Gastrocnemius medialis (tissue), 4 donors: ENCODE results near the gene PSAPL1.

ENCODE experiments used
- POLR2A ChIP-seq, 2 donors: fragments of 450-650 bp; IDR thresholded peaks; one replicate each; pipeline ENCODE4 v1.6.1; 2017; ENCODE audit warnings: antibody characterized with exemption in 2 of 2, mild to moderate bottlenecking in 2 of 2, moderate library complexity in 2 of 2
- TF ChIP-seq, protein P1 (sequence below), 5 experiments: fragments of 450-650 bp in 3 of 5; fragments of 200-600 bp in 2 of 5; sonication (generic) in 2 of 5; IDR thresholded peaks in 4 of 5; conservative IDR thresholded peaks in 1 of 5; 1 replicate in 4 of 5; 2 replicates in 1 of 5; pipeline ENCODE4 v1.5.1; 2016 to 2019; ENCODE audit warnings: antibody characterized with exemption in 5 of 5, mild to moderate bottlenecking in 3 of 5, moderate library complexity in 3 of 5

DNA sequence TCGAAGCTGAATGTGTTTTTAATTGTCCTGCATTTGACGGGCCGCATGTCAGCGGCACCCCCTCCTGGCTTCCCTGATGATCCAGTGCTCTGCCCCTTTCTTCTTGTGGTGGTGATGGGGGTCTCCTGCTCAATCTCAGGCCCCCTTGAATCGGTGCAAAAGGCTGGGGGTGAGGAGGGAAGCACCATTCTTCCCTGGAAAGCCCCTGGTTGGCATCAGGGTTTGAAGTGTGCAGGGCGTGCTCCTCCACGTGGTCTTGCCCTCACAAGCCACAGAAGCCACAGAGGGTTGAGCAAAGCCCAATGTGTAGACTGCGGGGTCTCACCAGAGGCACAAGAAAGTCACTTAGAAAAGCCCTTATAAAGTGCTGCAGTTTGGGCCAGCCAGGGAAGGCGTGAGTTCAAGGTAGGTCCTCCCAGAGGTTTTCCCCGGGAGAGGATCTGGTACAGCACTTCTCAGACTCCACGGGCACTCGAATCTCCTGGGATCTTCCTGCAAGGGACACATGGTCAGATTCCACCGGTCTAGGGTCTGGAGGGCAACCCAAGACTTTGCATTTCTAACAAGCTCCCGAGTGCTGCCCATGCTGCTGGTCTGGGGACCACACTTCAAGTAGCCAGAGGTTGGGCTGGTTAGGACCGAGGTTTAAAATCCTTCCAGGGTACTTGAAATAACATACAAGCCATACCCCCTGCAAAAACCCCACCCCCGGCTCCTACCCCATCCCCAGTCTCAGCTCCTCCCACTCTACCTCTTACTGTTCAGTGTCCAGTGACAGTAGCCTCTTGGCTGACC is 35.1 kb downstream of the PSAPL1 start:
- no peak for TF ChIP-seq POLR2A (IDR thresholded peaks at IDR 0.05)
- TF ChIP-seq, protein P1, sequence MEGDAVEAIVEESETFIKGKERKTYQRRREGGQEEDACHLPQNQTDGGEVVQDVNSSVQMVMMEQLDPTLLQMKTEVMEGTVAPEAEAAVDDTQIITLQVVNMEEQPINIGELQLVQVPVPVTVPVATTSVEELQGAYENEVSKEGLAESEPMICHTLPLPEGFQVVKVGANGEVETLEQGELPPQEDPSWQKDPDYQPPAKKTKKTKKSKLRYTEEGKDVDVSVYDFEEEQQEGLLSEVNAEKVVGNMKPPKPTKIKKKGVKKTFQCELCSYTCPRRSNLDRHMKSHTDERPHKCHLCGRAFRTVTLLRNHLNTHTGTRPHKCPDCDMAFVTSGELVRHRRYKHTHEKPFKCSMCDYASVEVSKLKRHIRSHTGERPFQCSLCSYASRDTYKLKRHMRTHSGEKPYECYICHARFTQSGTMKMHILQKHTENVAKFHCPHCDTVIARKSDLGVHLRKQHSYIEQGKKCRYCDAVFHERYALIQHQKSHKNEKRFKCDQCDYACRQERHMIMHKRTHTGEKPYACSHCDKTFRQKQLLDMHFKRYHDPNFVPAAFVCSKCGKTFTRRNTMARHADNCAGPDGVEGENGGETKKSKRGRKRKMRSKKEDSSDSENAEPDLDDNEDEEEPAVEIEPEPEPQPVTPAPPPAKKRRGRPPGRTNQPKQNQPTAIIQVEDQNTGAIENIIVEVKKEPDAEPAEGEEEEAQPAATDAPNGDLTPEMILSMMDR (IDR thresholded peaks at IDR 0.05 in 4 of 5, conservative IDR thresholded peaks at IDR 0.05 in 1 of 5): no peak
